ENCODE results near the gene KCTD6.

The KCTD6 gene

GRCh38 chr3:58491506-58492402 lies at the start of gene KCTD6:
TSS of gene KCTD6 (plus strand) at chr3:58492096. CDS start at chr3:58498756, 6,660 bp downstream.
- DNase-seq: peak; percentile 92

GRCh38 chr3:58452176-58452575 lies 39.7 kb upstream of the KCTD6 start:
- no peak for DNase-seq

- no peak for DNase-seq
These were observed 32.7 kb upstream of the KCTD6 start for GRCh38 chr3:58459160-58459559.

GRCh38 chr3:58462829-58463180 lies 29.1 kb upstream of the KCTD6 start:
- DNase-seq: no peak

- DNase-seq: peak; percentile 72
These were observed 28.5 kb upstream of the KCTD6 start for GRCh38 chr3:58463181-58463941.

- no peak for DNase-seq
These were observed 28.0 kb upstream of the KCTD6 start for GRCh38 chr3:58463942-58464271.

GRCh38 chr3:58464866-58465265 lies 27.0 kb upstream of the KCTD6 start:
- DNase-seq: no peak

GRCh38 chr3:58466899-58467563 lies 24.9 kb upstream of the KCTD6 start:
- DNase-seq: no peak

- no peak for DNase-seq
These were observed 22.8 kb upstream of the KCTD6 start for GRCh38 chr3:58469096-58469495.

GRCh38 chr3:58470363-58471024 lies 21.4 kb upstream of the KCTD6 start:
- DNase-seq: no peak

GRCh38 chr3:58471025-58471887 lies 20.6 kb upstream of the KCTD6 start:
- DNase-seq: peak; percentile 92

GRCh38 chr3:58473275-58473674 lies 18.6 kb upstream of the KCTD6 start:
- DNase-seq: no peak

GRCh38 chr3:58474348-58474911 lies 17.5 kb upstream of the KCTD6 start:
- peak; percentile 88 for DNase-seq

- DNase-seq: no peak
These were observed 16.8 kb upstream of the KCTD6 start for GRCh38 chr3:58474967-58475578.

- peak; percentile 39 for DNase-seq
These were observed 13.1 kb upstream of the KCTD6 start for GRCh38 chr3:58478781-58479180.

GRCh38 chr3:58480309-58480708 lies 11.6 kb upstream of the KCTD6 start:
- DNase-seq: no peak

- peak; percentile 52 for DNase-seq
These were observed 8.8 kb upstream of the KCTD6 start for GRCh38 chr3:58482917-58483636.

- peak; percentile 70 for DNase-seq
These were observed 7.7 kb upstream of the KCTD6 start for GRCh38 chr3:58484045-58484721.

GRCh38 chr3:58484722-58485069 lies 7.2 kb upstream of the KCTD6 start:
- DNase-seq: no peak

GRCh38 chr3:58485801-58486435 lies 6.0 kb upstream of the KCTD6 start:
- peak; percentile 51 for DNase-seq

All from inflammatory macrophage treated with lipopolysaccharide for 4 hours (primary cell).